ENCODE data around the gene FAM120A. TPM values are rescaled to one million over a fixed set of nuclear protein-coding genes. Genes with fewer than 3 reads are reported as not detected.
A peak's percentile ranks its signal among the peaks of the same experiment; 100 is the strongest.

Gene FAM120A
- total RNA-seq, 1 donor from 2014 or later: 57.7 TPM

GRCh38 chr9:93465855-93466254 lies 14.4 kb downstream of the FAM120A start:
- Mint-ChIP-seq H3K4me3 (ENCODE audit: unreplicated experiment) (no peak overlapping the region), H3K27me3 (ENCODE audit: low read depth, unreplicated experiment) (no peaks in the 10 kb centered on the region), H3K36me3 (ENCODE audit: low read depth, unreplicated experiment) (no peaks in the 10 kb centered on the region), H3K27ac (ENCODE audit: unreplicated experiment) (no peak overlapping the region), H3K4me1 (ENCODE audit: low read depth, unreplicated experiment) (peaks cover 26% of the 10 kb centered on the region), H3K9me3 (ENCODE audit: unreplicated experiment) (no peaks in the 10 kb centered on the region)
- H3K9me3 ChIP-seq (ENCODE audit: insufficient read depth, low read depth, low read length): no peaks in the 10 kb centered on the region
- H3K9ac ChIP-seq (ENCODE audit: low read length): no peak overlapping the region
- H3K79me2 ChIP-seq (ENCODE audit: insufficient read depth, low read length): peaks cover 100% of the 10 kb centered on the region
- H2AFZ ChIP-seq (ENCODE audit: low read depth, low read length): no peak overlapping the region
- H3K4me1 ChIP-seq (ENCODE audit: insufficient read depth, low read length): peaks cover 12% of the 10 kb centered on the region
- no peaks in the 10 kb centered on the region for H3K27me3 ChIP-seq (ENCODE audit: insufficient read depth, low read length)
- H3K4me3 ChIP-seq (ENCODE audit: insufficient read depth, low read depth, low read length): no peak overlapping the region
- TF ChIP-seq EZH2 (IDR thresholded peaks at IDR 0.05; ENCODE audit: insufficient read depth, low read length): no peak
- TF ChIP-seq CTCF (IDR thresholded peaks at IDR 0.05; ENCODE audit: insufficient read depth, low read depth, low read length): no peak
- H3K4me2 ChIP-seq (ENCODE audit: low read length): no peak overlapping the region
- FAIRE-seq: no peak
- H3K36me3 ChIP-seq (ENCODE audit: insufficient read depth, low read length): no peaks in the 10 kb centered on the region
- H4K20me1 ChIP-seq (ENCODE audit: insufficient read depth, low read length): peaks cover 94% of the 10 kb centered on the region
- no peak overlapping the region for H3K27ac ChIP-seq (ENCODE audit: low read depth, low read length)
- no peak for DNase-seq (ENCODE audit: low read depth)

GRCh38 chr9:93466416-93467061 lies 15.1 kb downstream of the FAM120A start:
- H3K4me1 Mint-ChIP-seq (ENCODE audit: low read depth, unreplicated experiment): peaks cover 26% of the 10 kb centered on the region
- Histone ChIP-seq H3K4me3 (ENCODE audit: insufficient read depth, low read depth, low read length) (no peak overlapping the region), H3K27ac (ENCODE audit: low read depth, low read length) (no peak overlapping the region), H3K79me2 (ENCODE audit: insufficient read depth, low read length) (peaks cover 100% of the 10 kb centered on the region), H3K27me3 (ENCODE audit: insufficient read depth, low read length) (no peaks in the 10 kb centered on the region), H4K20me1 (ENCODE audit: insufficient read depth, low read length) (peaks cover 95% of the 10 kb centered on the region), H3K4me2 (ENCODE audit: low read length) (no peak overlapping the region), H3K9ac (ENCODE audit: low read length) (no peak overlapping the region), H2AFZ (ENCODE audit: low read depth, low read length) (no peak overlapping the region), H3K4me1 (ENCODE audit: insufficient read depth, low read length) (peaks cover 12% of the 10 kb centered on the region), H3K9me3 (ENCODE audit: insufficient read depth, low read depth, low read length) (no peaks in the 10 kb centered on the region), H3K36me3 (ENCODE audit: insufficient read depth, low read length) (no peaks in the 10 kb centered on the region)
- H3K27ac Mint-ChIP-seq (ENCODE audit: unreplicated experiment): no peak overlapping the region
- DNase-seq (ENCODE audit: low read depth) (no peak), FAIRE-seq (no peak)
- peaks cover 2% of the 10 kb centered on the region for H3K36me3 Mint-ChIP-seq (ENCODE audit: low read depth, unreplicated experiment)
- TF ChIP-seq CTCF (IDR thresholded peaks at IDR 0.05; ENCODE audit: insufficient read depth, low read depth, low read length) (no peak), EZH2 (IDR thresholded peaks at IDR 0.05; ENCODE audit: insufficient read depth, low read length) (no peak)
- H3K27me3 Mint-ChIP-seq (ENCODE audit: low read depth, unreplicated experiment): no peaks in the 10 kb centered on the region
- no peak overlapping the region for H3K4me3 Mint-ChIP-seq (ENCODE audit: unreplicated experiment)
- no peaks in the 10 kb centered on the region for H3K9me3 Mint-ChIP-seq (ENCODE audit: unreplicated experiment)

- peaks cover 90% of the 10 kb centered on the region for H4K20me1 ChIP-seq (ENCODE audit: insufficient read depth, low read length)
- no peaks in the 10 kb centered on the region for H3K27me3 ChIP-seq (ENCODE audit: insufficient read depth, low read length)
- Mint-ChIP-seq H3K27ac (ENCODE audit: unreplicated experiment) (peak overlapping the region; percentile 75), H3K9me3 (ENCODE audit: unreplicated experiment) (no peaks in the 10 kb centered on the region), H3K4me1 (ENCODE audit: low read depth, unreplicated experiment) (peaks cover 26% of the 10 kb centered on the region), H3K36me3 (ENCODE audit: low read depth, unreplicated experiment) (peaks cover 2% of the 10 kb centered on the region), H3K27me3 (ENCODE audit: low read depth, unreplicated experiment) (no peaks in the 10 kb centered on the region), H3K4me3 (ENCODE audit: unreplicated experiment) (no peak overlapping the region)
- no peak overlapping the region for H3K27ac ChIP-seq (ENCODE audit: low read depth, low read length)
- DNase-seq (ENCODE audit: low read depth): no peak
- H3K9me3 ChIP-seq (ENCODE audit: insufficient read depth, low read depth, low read length): no peaks in the 10 kb centered on the region
- H3K4me1 ChIP-seq (ENCODE audit: insufficient read depth, low read length): peaks cover 12% of the 10 kb centered on the region
- peaks cover 97% of the 10 kb centered on the region for H3K79me2 ChIP-seq (ENCODE audit: insufficient read depth, low read length)
- H3K36me3 ChIP-seq (ENCODE audit: insufficient read depth, low read length): no peaks in the 10 kb centered on the region
- no peak overlapping the region for H2AFZ ChIP-seq (ENCODE audit: low read depth, low read length)
- TF ChIP-seq EZH2 (IDR thresholded peaks at IDR 0.05; ENCODE audit: insufficient read depth, low read length) (no peak), CTCF (IDR thresholded peaks at IDR 0.05; ENCODE audit: insufficient read depth, low read depth, low read length) (no peak)
- H3K4me3 ChIP-seq (ENCODE audit: insufficient read depth, low read depth, low read length): no peak overlapping the region
- no peak overlapping the region for H3K9ac ChIP-seq (ENCODE audit: low read length)
- H3K4me2 ChIP-seq (ENCODE audit: low read length): peak overlapping the region; percentile 5
- no peak for FAIRE-seq
Observed at GRCh38 chr9:93467062-93467416, 15.6 kb downstream of the FAM120A start.
